ENCODE measurements around the gene RPTN. TPM values are rescaled to one million over a fixed set of nuclear protein-coding genes. Genes with fewer than 3 reads are reported as not detected.
A peak's percentile ranks its signal among the peaks of the same experiment; 100 is the strongest.

The RPTN gene
- total RNA-seq: not detected

GRCh38 chr1:152159144-152159543, at the start of gene RPTN:
TSS of gene RPTN (minus strand) at chr1:152159228. CDS start at chr1:152157889, 1,339 bp downstream.
- Mint-ChIP-seq H3K27ac (no peak within 1 kb of the TSS), H3K36me3 (no peaks in the 10 kb centered on the region), H3K9me3 (no peaks in the 10 kb centered on the region)

GRCh38 chr1:152198982-152199381, 40.0 kb upstream of the RPTN start:
- no peak overlapping the region for H3K27ac Mint-ChIP-seq
- no peaks in the 10 kb centered on the region for H3K36me3 Mint-ChIP-seq
- ATAC-seq (no peak), DNase-seq (ENCODE audit: low spot score in 2 of 2) (no peak)
- no peaks in the 10 kb centered on the region for H3K9me3 Mint-ChIP-seq

More at GRCh38 chr1:152159144-152159543, at the start of gene RPTN:
- no peak for DNase-seq (ENCODE audit: low spot score in 2 of 2)
- no peak for ATAC-seq

- no peaks in the 10 kb centered on the region for H3K9me3 Mint-ChIP-seq
- no peak overlapping the region for H3K27ac Mint-ChIP-seq
- H3K36me3 Mint-ChIP-seq: no peaks in the 10 kb centered on the region
- ATAC-seq (no peak), DNase-seq (ENCODE audit: low spot score in 2 of 2) (no peak)
Observed at GRCh38 chr1:152197361-152197941, 38.4 kb upstream of the RPTN start.

GRCh38 chr1:152191711-152192110, 32.7 kb upstream of the RPTN start:
- H3K9me3 Mint-ChIP-seq: no peaks in the 10 kb centered on the region
- DNase-seq (ENCODE audit: low spot score in 2 of 2) (no peak), ATAC-seq (no peak)
- no peak overlapping the region for H3K27ac Mint-ChIP-seq
- no peaks in the 10 kb centered on the region for H3K36me3 Mint-ChIP-seq

GRCh38 chr1:152191260-152191659, 32.2 kb upstream of the RPTN start:
- DNase-seq (ENCODE audit: low spot score in 2 of 2) (no peak), ATAC-seq (no peak)
- Mint-ChIP-seq H3K27ac (no peak overlapping the region), H3K36me3 (no peaks in the 10 kb centered on the region), H3K9me3 (no peaks in the 10 kb centered on the region)

GRCh38 chr1:152190589-152190988, 31.6 kb upstream of the RPTN start:
- no peak for DNase-seq (ENCODE audit: low spot score in 2 of 2)
- Mint-ChIP-seq H3K36me3 (no peaks in the 10 kb centered on the region), H3K9me3 (no peaks in the 10 kb centered on the region), H3K27ac (no peak overlapping the region)
- no peak for ATAC-seq

GRCh38 chr1:152189657-152190442, 30.8 kb upstream of the RPTN start:
- peak overlapping the region in 1 of 2 donors; percentile 81 for H3K27ac Mint-ChIP-seq
- no peaks in the 10 kb centered on the region for H3K9me3 Mint-ChIP-seq
- peak; percentile 62 to 63 for ATAC-seq
- H3K36me3 Mint-ChIP-seq: no peaks in the 10 kb centered on the region
- DNase-seq (ENCODE audit: low spot score in 2 of 2): peak; percentile 59 to 68

- peak overlapping the region in 1 of 2 donors; percentile 81 for H3K27ac Mint-ChIP-seq
Observed at GRCh38 chr1:152188673-152189591, 29.9 kb upstream of the RPTN start.

GRCh38 chr1:152186556-152187285, 27.7 kb upstream of the RPTN start:
- H3K9me3 Mint-ChIP-seq: no peaks in the 10 kb centered on the region
- no peak overlapping the region for H3K27ac Mint-ChIP-seq
- no peaks in the 10 kb centered on the region for H3K36me3 Mint-ChIP-seq
- DNase-seq (ENCODE audit: low spot score in 2 of 2) (no peak), ATAC-seq (no peak)

More at GRCh38 chr1:152188673-152189591, 29.9 kb upstream of the RPTN start:
- DNase-seq (ENCODE audit: low spot score in 2 of 2): peak; percentile 76
- no peaks in the 10 kb centered on the region for H3K36me3 Mint-ChIP-seq
- ATAC-seq: peak; percentile 76 to 84
- H3K9me3 Mint-ChIP-seq: no peaks in the 10 kb centered on the region

- no peaks in the 10 kb centered on the region for H3K36me3 Mint-ChIP-seq
- no peak overlapping the region for H3K27ac Mint-ChIP-seq
- peak in 1 of 2 donors; percentile 22 for DNase-seq (ENCODE audit: low spot score in 2 of 2)
- ATAC-seq: peak; percentile 47 to 57
- H3K9me3 Mint-ChIP-seq: no peaks in the 10 kb centered on the region
Observed at GRCh38 chr1:152185544-152186391, 26.7 kb upstream of the RPTN start.

GRCh38 chr1:152182944-152183361, 23.9 kb upstream of the RPTN start:
- Mint-ChIP-seq H3K27ac (no peak overlapping the region), H3K9me3 (no peaks in the 10 kb centered on the region), H3K36me3 (no peaks in the 10 kb centered on the region)
- DNase-seq (ENCODE audit: low spot score in 2 of 2) (no peak), ATAC-seq (peak; percentile 54 to 55)

- Mint-ChIP-seq H3K27ac (no peak overlapping the region), H3K36me3 (no peaks in the 10 kb centered on the region), H3K9me3 (no peaks in the 10 kb centered on the region)
- DNase-seq (ENCODE audit: low spot score in 2 of 2): peak in 1 of 2 donors; percentile 7
- ATAC-seq: peak; percentile 29 to 64
Observed at GRCh38 chr1:152182431-152182830, 23.4 kb upstream of the RPTN start.

GRCh38 chr1:152179566-152179965, 20.5 kb upstream of the RPTN start:
- ATAC-seq: no peak
- Mint-ChIP-seq H3K36me3 (no peaks in the 10 kb centered on the region), H3K27ac (peak overlapping the region in 1 of 2 donors; percentile 61), H3K9me3 (no peaks in the 10 kb centered on the region)
- no peak for DNase-seq (ENCODE audit: low spot score in 2 of 2)

- DNase-seq (ENCODE audit: low spot score in 2 of 2) (no peak), ATAC-seq (no peak)
- peaks cover 0 to 6% of the 10 kb centered on the region in 2 donors for H3K9me3 Mint-ChIP-seq
- H3K27ac Mint-ChIP-seq: no peak overlapping the region
- peaks cover 0 to 7% of the 10 kb centered on the region in 2 donors for H3K36me3 Mint-ChIP-seq
Observed at GRCh38 chr1:152170287-152170905, 11.4 kb upstream of the RPTN start.

GRCh38 chr1:152169366-152170025, 10.5 kb upstream of the RPTN start:
- Mint-ChIP-seq H3K36me3 (peaks cover 0 to 8% of the 10 kb centered on the region in 2 donors), H3K9me3 (peaks cover 0 to 7% of the 10 kb centered on the region in 2 donors), H3K27ac (no peak overlapping the region)
- DNase-seq (ENCODE audit: low spot score in 2 of 2): no peak
- no peak for ATAC-seq
